K562 (cell line): ENCODE measurements around the gene PEX7. TPM values are rescaled to one million over a fixed set of nuclear protein-coding genes. Genes with fewer than 3 reads are reported as not detected.

Experiments used
- BCL6 ChIP-seq: fragments of 250-450 bp; sonication (Bioruptor Pico); IDR thresholded peaks from 2 replicates; pipeline ENCODE4 v1.4.0; 2020
- CCNT2 ChIP-seq: IDR thresholded peaks from 2 replicates; pipeline ENCODE4 v1.6.1; 2011; ENCODE audit warnings: borderline replicate concordance, low read depth, mild to moderate bottlenecking, moderate library complexity, mixed read lengths, low read length; ENCODE audit not compliant: insufficient read length; ENCODE audit errors: extremely low read depth
- FOXK2 ChIP-seq, 2 experiments: fragments of 450-650 bp; IDR thresholded peaks in 1 of 2; conservative IDR thresholded peaks in 1 of 2; 2 replicates each; pipeline ENCODE4 v1.6.1; 2016; ENCODE audit warnings: low read depth in 2 of 2, mild to moderate bottlenecking in 1 of 2
- GABPB1 ChIP-seq: sonication (generic); formaldehyde crosslinking; IDR thresholded peaks from 2 replicates; pipeline ENCODE4 v1.8.0; 2022; ENCODE audit warnings: mild to moderate bottlenecking, missing genetic modification reagents
- GTF2E2 ChIP-seq: fragments of 200-800 bp; sonication (Bioruptor generic); IDR thresholded peaks from 2 replicates; pipeline ENCODE4 v1.6.1; 2016; ENCODE audit warnings: missing genetic modification characterization, missing compliant biosample characterization
- HLTF ChIP-seq: fragments of 450-650 bp; IDR thresholded peaks from 2 replicates; pipeline ENCODE4 v1.6.1; 2016
- HNRNPK ChIP-seq: fragments of 200-400 bp; formaldehyde crosslinking; IDR thresholded peaks from one replicate; pipeline ENCODE4 v1.6.1; 2018; ENCODE audit warnings: mild to moderate bottlenecking, low read depth, low read length; ENCODE audit not compliant: poor library complexity, severe bottlenecking
- JUN ChIP-seq, 2 experiments: sonication (generic) in 1 of 2; formaldehyde crosslinking in 1 of 2; IDR thresholded peaks; 2 replicates each; pipeline versions ENCODE4 v1.6.1 to v1.8.0; 2012 to 2022; ENCODE audit warnings: borderline replicate concordance in 2 of 2, mild to moderate bottlenecking in 2 of 2, improper control_type of control experiment in 1 of 2, low read depth in 1 of 2, low read length in 1 of 2, missing genetic modification reagents in 1 of 2
- KDM5B ChIP-seq: fragments of 200-600 bp; sonication (generic); IDR thresholded peaks from 2 replicates; pipeline ENCODE4 v1.6.1; 2012; ENCODE audit warnings: low read depth, mild to moderate bottlenecking, moderate library complexity, low read length, control low read depth, inconsistent platforms; ENCODE audit not compliant: insufficient replicate concordance
- KLF13 ChIP-seq: fragments of 450-650 bp; IDR thresholded peaks from 2 replicates; pipeline ENCODE4 v1.6.1; 2016; ENCODE audit warnings: missing genetic modification characterization, low read depth, mild to moderate bottlenecking, missing compliant biosample characterization, moderate library complexity, borderline replicate concordance
- NEUROD1 ChIP-seq: fragments of 150-350 bp; IDR thresholded peaks from 2 replicates; pipeline ENCODE4 v1.6.1; 2014; ENCODE audit warnings: borderline replicate concordance, low read length, low read depth; ENCODE audit not compliant: partially characterized antibody
- NUFIP1 ChIP-seq: fragments of 450-650 bp; IDR thresholded peaks from 2 replicates; pipeline ENCODE4 v1.6.1; 2018; ENCODE audit not compliant: partially characterized antibody
- POLR2H ChIP-seq: IDR thresholded peaks from 2 replicates; pipeline ENCODE4 v1.6.1; 2016; ENCODE audit warnings: missing genetic modification characterization, low read depth, mild to moderate bottlenecking, control low read depth, missing compliant biosample characterization, moderate library complexity
- SMAD4 ChIP-seq: fragments of 250-450 bp; sonication (Bioruptor Pico); conservative IDR thresholded peaks from 2 replicates; pipeline ENCODE4 v1.8.0; 2021; ENCODE audit warnings: inconsistent platforms, mild to moderate bottlenecking, moderate library complexity
- SREBF1 ChIP-seq: fragments of 150-350 bp; IDR thresholded peaks from 2 replicates; pipeline ENCODE4 v1.6.1; 2014; ENCODE audit warnings: antibody characterized with exemption, low read depth, low read length, borderline replicate concordance
- STAT5B ChIP-seq: fragments of 250-450 bp; sonication (Bioruptor Pico); IDR thresholded peaks from 2 replicates; pipeline ENCODE4 v1.8.0; 2021; ENCODE audit warnings: mild to moderate bottlenecking, inconsistent platforms
- TRIM24 ChIP-seq, 2 experiments: fragments of 450-650 bp; IDR thresholded peaks; 2 replicates each; pipeline ENCODE4 v1.6.1; 2016
- XRCC5 ChIP-seq: fragments of 200-400 bp; formaldehyde crosslinking; IDR thresholded peaks from 2 replicates; pipeline ENCODE4 v1.6.1; 2017; ENCODE audit warnings: low read depth, mild to moderate bottlenecking, low read length
- ZNF12 ChIP-seq: sonication (generic); formaldehyde crosslinking; IDR thresholded peaks from 2 replicates; pipeline ENCODE4 v1.4.0; 2020; ENCODE audit warnings: mild to moderate bottlenecking, missing genetic modification reagents
- polyA plus RNA-seq, 8 experiments: library from polyadenylated mRNA; depleted of rRNA in 4 of 8; stranded (reverse) in 5 of 8; unstranded in 3 of 8; fragments of >200 nt; fragmentation: Nextera tagmentation in 2 of 8; fragmentation: Illumina TruSeq in 1 of 8; extraction: Ambion mirVana in 2 of 8; extraction: Trizol in 1 of 8; gene quantifications; 2 replicates each; pipeline versions ENCODE4 v1.2.1 to v1.2.3, GENCODE V29; 2011 to 2014; ENCODE audit warnings: inconsistent platforms in 1 of 8, missing spikeins in 1 of 8
- total RNA-seq, 7 experiments: library from RNA; depleted of rRNA in 6 of 7; stranded (reverse); fragments of >200 nt in 6 of 7; fragmentation: Illumina TruSeq in 2 of 7; extraction: Trizol in 2 of 7; gene quantifications; 2 replicates each; pipeline versions ENCODE4 v1.2.1 to v1.2.3, GENCODE V29; 2011 to 2021; ENCODE audit warnings: low replicate concordance in 1 of 7
- TF ChIP-seq, protein P1 (sequence below): fragments of 250-450 bp; sonication (Bioruptor Pico); IDR thresholded peaks from 2 replicates; pipeline ENCODE4 v1.9.0; 2021; ENCODE audit warnings: mild to moderate bottlenecking, inconsistent platforms
- TF ChIP-seq, protein P2 (sequence below): sonication (generic); formaldehyde crosslinking; IDR thresholded peaks from 2 replicates; pipeline ENCODE4 v1.8.0; 2022; ENCODE audit warnings: mild to moderate bottlenecking, missing genetic modification reagents

PEX7 gene
- total and polyA plus RNA-seq, 9 of the 15 experiments (the other 6 are each of a cell fraction or from before 2014, with no cell fraction given): 1.6 to 12.9 (median 9.1) TPM

- peak; percentile 55 for TF ChIP-seq NEUROD1
- TF ChIP-seq FOXK2 (conservative IDR thresholded peaks at IDR 0.05 in 1 of 2, IDR thresholded peaks at IDR 0.05 in 1 of 2; ENCODE audit: low read depth in 2 of 2): no peak
- TF ChIP-seq ZNF12 (CRISPR knock-in tag): peak; percentile 84
- peak; percentile 65; the same call in 1 of the 2 replicates for TF ChIP-seq GABPB1
- TF ChIP-seq POLR2H (tag): no peak; the same call in 1 of the 2 replicates
- TF ChIP-seq HNRNPK: no peak
- TF ChIP-seq TRIM24 (IDR thresholded peaks at IDR 0.05): peak in 1 of 2 experiments; percentile 41; a peak in 1 of 4 replicates
- TF ChIP-seq, protein P1, sequence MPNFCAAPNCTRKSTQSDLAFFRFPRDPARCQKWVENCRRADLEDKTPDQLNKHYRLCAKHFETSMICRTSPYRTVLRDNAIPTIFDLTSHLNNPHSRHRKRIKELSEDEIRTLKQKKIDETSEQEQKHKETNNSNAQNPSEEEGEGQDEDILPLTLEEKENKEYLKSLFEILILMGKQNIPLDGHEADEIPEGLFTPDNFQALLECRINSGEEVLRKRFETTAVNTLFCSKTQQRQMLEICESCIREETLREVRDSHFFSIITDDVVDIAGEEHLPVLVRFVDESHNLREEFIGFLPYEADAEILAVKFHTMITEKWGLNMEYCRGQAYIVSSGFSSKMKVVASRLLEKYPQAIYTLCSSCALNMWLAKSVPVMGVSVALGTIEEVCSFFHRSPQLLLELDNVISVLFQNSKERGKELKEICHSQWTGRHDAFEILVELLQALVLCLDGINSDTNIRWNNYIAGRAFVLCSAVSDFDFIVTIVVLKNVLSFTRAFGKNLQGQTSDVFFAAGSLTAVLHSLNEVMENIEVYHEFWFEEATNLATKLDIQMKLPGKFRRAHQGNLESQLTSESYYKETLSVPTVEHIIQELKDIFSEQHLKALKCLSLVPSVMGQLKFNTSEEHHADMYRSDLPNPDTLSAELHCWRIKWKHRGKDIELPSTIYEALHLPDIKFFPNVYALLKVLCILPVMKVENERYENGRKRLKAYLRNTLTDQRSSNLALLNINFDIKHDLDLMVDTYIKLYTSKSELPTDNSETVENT (CRISPR knock-in tag): no peak
- TF ChIP-seq HLTF: peak; percentile 77; the same call in 1 of the 2 replicates
- TF ChIP-seq, protein P2, sequence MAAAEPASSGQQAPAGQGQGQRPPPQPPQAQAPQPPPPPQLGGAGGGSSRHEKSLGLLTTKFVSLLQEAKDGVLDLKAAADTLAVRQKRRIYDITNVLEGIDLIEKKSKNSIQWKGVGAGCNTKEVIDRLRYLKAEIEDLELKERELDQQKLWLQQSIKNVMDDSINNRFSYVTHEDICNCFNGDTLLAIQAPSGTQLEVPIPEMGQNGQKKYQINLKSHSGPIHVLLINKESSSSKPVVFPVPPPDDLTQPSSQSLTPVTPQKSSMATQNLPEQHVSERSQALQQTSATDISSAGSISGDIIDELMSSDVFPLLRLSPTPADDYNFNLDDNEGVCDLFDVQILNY (CRISPR knock-in tag): peak; percentile 76
- 0 out of 2 replicates have a peak, but pooled peaks have one; percentile 32 for TF ChIP-seq KLF13 (tag)
- peak; percentile 94 for TF ChIP-seq SMAD4 (CRISPR knock-in tag)
- peak; percentile 54; the same call in 1 of the 2 replicates for TF ChIP-seq XRCC5
- TF ChIP-seq STAT5B (CRISPR knock-in tag): no peak
- no peak for TF ChIP-seq NUFIP1
- TF ChIP-seq SREBF1: no peak
- 0 out of 2 replicates have a peak, but pooled peaks have one; percentile 36 for TF ChIP-seq JUN (IDR thresholded peaks at IDR 0.05; ENCODE audit: borderline replicate concordance, low read depth, low read length)
- no peak for TF ChIP-seq JUN (CRISPR knock-in tag; IDR thresholded peaks at IDR 0.05; ENCODE audit: borderline replicate concordance)
- peak; percentile 81 for TF ChIP-seq CCNT2
- peak; percentile 47 for TF ChIP-seq KDM5B
- TF ChIP-seq GTF2E2 (tag): peak; percentile 82
- TF ChIP-seq BCL6 (CRISPR knock-in tag): no peak
Observed at GRCh38 chr6:136792410-136793262, 29.8 kb upstream of the PEX7 start, which contains the start of gene MAP3K5 (continued).
